Osteoblast (primary cell): ENCODE measurements around the gene CLRN3. TPM values are rescaled to one million over a fixed set of nuclear protein-coding genes. Genes with fewer than 3 reads are reported as not detected.

Source experiments
- DNase-seq: peaks from one replicate; pipeline ENCODE4 v3.0.0; 2011; ENCODE audit warnings: low spot score, mixed read lengths; ENCODE audit not compliant: insufficient read length; ENCODE audit errors: missing footprints
- H2AFZ ChIP-seq: 2 replicates; pipeline ENCODE4 v1.6.0; 2011; ENCODE audit warnings: mild to moderate bottlenecking, low read length
- H3K27ac ChIP-seq: 2 replicates; pipeline ENCODE4 v1.5.1; 2011; ENCODE audit warnings: mild to moderate bottlenecking, low read depth, low read length, moderate library complexity
- H3K27me3 ChIP-seq: 2 replicates; pipeline ENCODE4 v1.6.0; 2012; ENCODE audit warnings: mild to moderate bottlenecking, control low read depth, inconsistent platforms, low read length, moderate library complexity; ENCODE audit not compliant: insufficient read depth
- H3K36me3 ChIP-seq: 2 replicates; pipeline ENCODE4 v1.5.1; 2011; ENCODE audit warnings: mild to moderate bottlenecking, low read length, control low read depth, moderate library complexity; ENCODE audit not compliant: insufficient read depth
- H3K4me1 ChIP-seq: 2 replicates; pipeline ENCODE4 v1.5.1; 2011; ENCODE audit warnings: mild to moderate bottlenecking, low read length, control low read depth, moderate library complexity; ENCODE audit not compliant: insufficient read depth
- H3K4me2 ChIP-seq: 2 replicates; pipeline ENCODE4 v1.6.0; 2011; ENCODE audit warnings: mild to moderate bottlenecking, low read length; ENCODE audit not compliant: insufficient read depth
- H3K4me3 ChIP-seq: fragments of 200-600 bp; sonication (generic); 3 replicates; pipeline ENCODE4 v1.5.1; 2012; ENCODE audit warnings: mild to moderate bottlenecking, low read length, inconsistent platforms; ENCODE audit not compliant: insufficient read depth
- H3K79me2 ChIP-seq: 2 replicates; pipeline ENCODE4 v1.6.0; 2012; ENCODE audit warnings: mild to moderate bottlenecking, low read length, control low read depth, inconsistent platforms; ENCODE audit not compliant: insufficient read depth
- H3K9me3 ChIP-seq: 2 replicates; pipeline ENCODE4 v1.5.1; 2011; ENCODE audit warnings: low read depth, low read length, control low read depth
- H4K20me1 ChIP-seq: 2 replicates; pipeline ENCODE4 v1.6.0; 2012; ENCODE audit warnings: mild to moderate bottlenecking, low read length, control low read depth; ENCODE audit not compliant: insufficient read depth
- total RNA-seq: library from RNA; depleted of rRNA; stranded (reverse); fragments of >200 nt; gene quantifications from 2 replicates; pipeline ENCODE4 v1.2.3, GENCODE V29; 2012
- TF ChIP-seq, protein P1 (sequence below): IDR thresholded peaks from 2 replicates; pipeline ENCODE4 v1.5.1; 2011; ENCODE audit warnings: mild to moderate bottlenecking, low read depth, low read length, moderate library complexity; ENCODE audit errors: extremely low read depth

The CLRN3 gene
- total RNA-seq, 1 donor: not detected

DNA sequence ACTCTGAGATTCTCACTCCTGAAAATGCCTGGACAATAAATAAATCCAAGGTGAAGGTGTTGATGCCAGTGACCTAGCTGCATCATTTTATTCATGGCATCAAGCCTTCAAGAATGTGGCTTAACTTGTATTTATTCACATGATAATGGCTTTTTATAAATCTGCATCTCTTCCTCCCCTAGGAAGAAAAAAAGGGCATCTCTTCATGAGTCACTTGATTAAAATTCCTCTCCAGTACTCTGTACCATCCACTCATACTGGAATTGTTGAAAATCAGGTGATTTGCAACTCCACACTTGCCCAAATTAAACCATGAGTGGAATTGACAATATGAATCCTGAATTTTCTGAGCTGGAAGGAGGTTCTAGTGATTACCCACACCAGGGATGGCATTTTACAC, 44.3 kb upstream of the CLRN3 start:
- peaks cover 4% of the 10 kb centered on the region for H3K4me1 ChIP-seq
- H3K36me3 ChIP-seq: no peaks in the 10 kb centered on the region
- no peak overlapping the region for H3K4me3 ChIP-seq
- TF ChIP-seq, protein P1, sequence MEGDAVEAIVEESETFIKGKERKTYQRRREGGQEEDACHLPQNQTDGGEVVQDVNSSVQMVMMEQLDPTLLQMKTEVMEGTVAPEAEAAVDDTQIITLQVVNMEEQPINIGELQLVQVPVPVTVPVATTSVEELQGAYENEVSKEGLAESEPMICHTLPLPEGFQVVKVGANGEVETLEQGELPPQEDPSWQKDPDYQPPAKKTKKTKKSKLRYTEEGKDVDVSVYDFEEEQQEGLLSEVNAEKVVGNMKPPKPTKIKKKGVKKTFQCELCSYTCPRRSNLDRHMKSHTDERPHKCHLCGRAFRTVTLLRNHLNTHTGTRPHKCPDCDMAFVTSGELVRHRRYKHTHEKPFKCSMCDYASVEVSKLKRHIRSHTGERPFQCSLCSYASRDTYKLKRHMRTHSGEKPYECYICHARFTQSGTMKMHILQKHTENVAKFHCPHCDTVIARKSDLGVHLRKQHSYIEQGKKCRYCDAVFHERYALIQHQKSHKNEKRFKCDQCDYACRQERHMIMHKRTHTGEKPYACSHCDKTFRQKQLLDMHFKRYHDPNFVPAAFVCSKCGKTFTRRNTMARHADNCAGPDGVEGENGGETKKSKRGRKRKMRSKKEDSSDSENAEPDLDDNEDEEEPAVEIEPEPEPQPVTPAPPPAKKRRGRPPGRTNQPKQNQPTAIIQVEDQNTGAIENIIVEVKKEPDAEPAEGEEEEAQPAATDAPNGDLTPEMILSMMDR: no peak
- H3K79me2 ChIP-seq: no peaks in the 10 kb centered on the region
- no peak for DNase-seq
- no peak overlapping the region for H3K4me2 ChIP-seq
- no peak overlapping the region for H3K27ac ChIP-seq
- no peaks in the 10 kb centered on the region for H3K9me3 ChIP-seq
- H2AFZ ChIP-seq: no peak overlapping the region
- peaks cover 7% of the 10 kb centered on the region for H4K20me1 ChIP-seq
- no peaks in the 10 kb centered on the region for H3K27me3 ChIP-seq

DNA sequence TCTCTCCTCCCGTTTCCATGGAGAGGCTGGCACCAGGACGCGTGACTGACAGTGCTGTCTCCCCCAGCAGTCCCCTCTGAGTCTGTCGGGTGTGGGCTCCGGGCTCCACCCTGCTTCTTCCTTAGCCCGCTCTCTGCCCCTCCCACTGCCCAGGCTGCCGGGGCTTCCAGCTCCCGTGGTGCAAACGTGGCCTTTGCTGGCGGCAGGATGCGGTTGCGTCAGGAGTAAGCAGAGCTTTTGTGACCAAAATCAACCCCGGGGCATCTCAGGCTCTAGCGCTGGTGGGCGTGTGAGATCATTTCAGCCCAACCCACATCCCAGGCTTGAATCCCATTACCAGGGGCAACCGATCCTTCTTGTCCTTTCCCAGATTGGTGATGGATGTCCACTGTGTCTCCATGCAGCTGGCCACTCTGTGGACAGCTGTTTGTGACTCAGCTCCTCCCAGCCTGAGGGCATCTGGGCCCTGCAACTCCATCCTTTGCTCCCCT, 42.4 kb upstream of the CLRN3 start:
- Histone ChIP-seq H3K27ac (no peak overlapping the region), H2AFZ (no peak overlapping the region), H3K36me3 (no peaks in the 10 kb centered on the region), H3K79me2 (no peaks in the 10 kb centered on the region), H3K27me3 (no peaks in the 10 kb centered on the region), H4K20me1 (peaks cover 2% of the 10 kb centered on the region), H3K4me1 (peaks cover 4% of the 10 kb centered on the region), H3K4me3 (no peak overlapping the region), H3K4me2 (no peak overlapping the region), H3K9me3 (no peaks in the 10 kb centered on the region)
- no peak for DNase-seq
- TF ChIP-seq, protein P1: no peak

DNA sequence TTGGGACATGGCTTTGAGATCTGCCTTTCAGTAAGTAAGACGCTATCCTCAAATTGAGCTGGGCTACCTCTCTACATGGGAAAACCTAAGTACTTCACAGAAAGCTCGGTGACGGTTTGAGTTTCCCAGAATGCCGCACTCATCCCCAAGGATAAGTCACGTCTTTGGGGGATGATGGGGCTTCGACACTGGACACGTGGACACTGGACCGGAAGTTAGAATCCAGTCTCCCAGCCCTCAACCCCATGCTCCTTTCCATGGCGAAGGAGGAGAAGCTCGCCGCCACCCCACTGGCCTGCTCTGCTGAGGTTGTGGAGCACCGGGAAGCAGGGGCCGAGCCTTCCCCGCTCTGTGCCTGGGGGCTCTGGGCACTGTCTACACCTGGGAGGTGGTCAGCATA, 41.6 kb upstream of the CLRN3 start:
- Histone ChIP-seq H4K20me1 (no peaks in the 10 kb centered on the region), H3K79me2 (no peaks in the 10 kb centered on the region), H3K4me3 (no peak overlapping the region), H3K27ac (no peak overlapping the region), H2AFZ (no peak overlapping the region), H3K9me3 (no peaks in the 10 kb centered on the region), H3K4me2 (no peak overlapping the region), H3K4me1 (peaks cover 4% of the 10 kb centered on the region), H3K27me3 (no peaks in the 10 kb centered on the region), H3K36me3 (no peaks in the 10 kb centered on the region)
- no peak for DNase-seq
- TF ChIP-seq, protein P1: no peak

DNA sequence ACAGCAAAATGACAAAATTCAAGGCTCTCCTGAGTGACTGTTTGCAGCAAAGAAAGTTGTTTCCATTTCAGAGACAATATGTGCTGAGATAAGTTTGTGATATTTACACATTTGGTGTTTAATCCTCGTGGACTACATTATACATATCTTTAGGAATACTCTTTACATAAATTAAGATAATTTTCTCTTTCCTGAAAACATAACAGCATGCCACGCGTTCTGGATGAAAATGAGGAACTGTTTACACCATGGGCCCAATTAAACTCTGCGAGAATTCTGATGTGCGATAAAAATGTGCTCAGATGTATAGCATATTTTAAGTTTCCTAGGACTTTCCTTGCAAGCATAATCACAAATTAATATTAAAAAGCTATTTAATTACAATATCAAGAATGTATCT, 40.5 kb upstream of the CLRN3 start:
- Histone ChIP-seq H4K20me1 (no peaks in the 10 kb centered on the region), H3K4me1 (peaks cover 7% of the 10 kb centered on the region), H3K9me3 (no peaks in the 10 kb centered on the region), H3K36me3 (no peaks in the 10 kb centered on the region), H2AFZ (no peak overlapping the region), H3K4me3 (no peak overlapping the region), H3K79me2 (peaks cover 2% of the 10 kb centered on the region), H3K27me3 (no peaks in the 10 kb centered on the region), H3K27ac (no peak overlapping the region), H3K4me2 (no peak overlapping the region)
- TF ChIP-seq, protein P1: no peak
- no peak for DNase-seq
